GM15510 (cell line): ENCODE results near the gene DUOXA1.

Experiments used
- POLR2A ChIP-seq: IDR thresholded peaks from 3 replicates; pipeline ENCODE4 v1.6.1; 2011; ENCODE audit warnings: borderline replicate concordance; ENCODE audit not compliant: insufficient read length; ENCODE audit errors: extremely low read depth

DUOXA1 gene

GRCh38 chr15:45162771-45163507 is 33.3 kb upstream of the DUOXA1 start:
- no peak for TF ChIP-seq POLR2A

DNA sequence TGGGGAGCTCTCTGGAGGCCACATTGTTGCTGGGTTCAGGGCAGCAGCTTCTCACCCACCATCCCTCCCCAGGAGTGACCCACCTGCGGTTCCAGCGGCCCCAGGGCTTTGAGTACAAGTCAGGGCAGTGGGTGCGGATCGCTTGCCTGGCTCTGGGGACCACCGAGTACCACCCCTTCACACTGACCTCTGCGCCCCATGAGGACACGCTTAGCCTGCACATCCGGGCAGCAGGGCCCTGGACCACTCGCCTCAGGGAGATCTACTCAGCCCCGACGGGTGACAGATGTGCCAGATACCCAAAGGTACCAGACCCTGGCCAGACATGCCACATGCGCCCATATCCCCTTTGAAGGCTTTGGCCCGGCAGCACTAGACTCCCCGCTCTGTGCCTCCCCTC is 32.0 kb upstream of the DUOXA1 start:
- no peak for TF ChIP-seq POLR2A

DNA sequence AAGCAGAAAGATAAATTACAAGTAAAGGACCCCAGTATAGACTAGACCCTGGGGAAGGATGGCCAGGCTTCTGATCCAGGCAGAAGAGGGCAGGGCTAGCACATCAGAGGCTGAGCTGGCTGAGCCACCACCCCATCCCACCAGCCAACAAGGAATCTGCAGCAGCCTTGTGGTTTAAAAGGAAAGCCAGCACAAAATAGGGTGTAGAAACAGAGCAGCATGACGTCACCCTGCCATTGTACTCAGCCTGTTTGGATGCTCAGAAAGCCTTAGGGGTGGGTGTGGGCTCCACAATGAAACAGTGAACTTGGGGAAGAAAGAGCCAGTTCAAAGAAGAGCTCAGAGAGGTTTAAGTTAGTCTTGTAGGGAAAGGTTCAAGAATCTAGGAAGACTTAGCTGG is 28.3 kb upstream of the DUOXA1 start:
- TF ChIP-seq POLR2A = no peak

DNA sequence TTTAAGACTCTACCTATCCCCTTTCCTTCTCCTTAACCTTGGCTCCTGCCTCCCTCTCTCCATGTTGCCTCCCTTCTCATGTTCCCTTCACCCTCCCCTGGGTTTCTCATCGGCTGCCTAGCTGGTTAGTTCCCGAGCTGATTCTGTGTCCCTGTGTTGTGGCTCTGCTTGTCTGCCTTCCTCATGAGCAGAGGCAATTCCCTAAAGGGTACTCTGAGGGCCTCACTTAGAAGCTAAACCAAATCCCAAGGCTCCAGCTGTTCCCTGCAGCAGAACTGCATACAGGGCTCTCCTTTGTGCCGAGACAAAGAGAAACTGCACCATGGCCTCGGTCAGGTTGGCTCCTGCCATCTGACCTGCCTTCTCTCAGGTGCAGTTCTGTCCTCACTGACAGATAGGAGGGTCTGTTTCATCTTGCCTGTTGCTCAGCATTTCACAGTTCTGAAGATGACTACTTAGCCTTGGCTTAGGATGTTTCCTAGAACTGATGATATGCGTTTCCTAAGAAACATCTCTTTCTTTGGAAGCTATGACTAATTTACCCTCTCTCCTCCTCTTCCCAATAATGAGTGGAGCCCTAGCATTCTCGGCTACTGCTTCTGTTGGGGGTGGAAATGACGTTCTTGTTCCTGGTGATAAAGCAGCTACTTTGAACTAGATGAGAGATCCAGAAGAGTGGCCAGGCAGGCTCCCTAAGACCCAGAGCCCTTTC is 27.2 kb upstream of the DUOXA1 start:
- no peak for TF ChIP-seq POLR2A

DNA sequence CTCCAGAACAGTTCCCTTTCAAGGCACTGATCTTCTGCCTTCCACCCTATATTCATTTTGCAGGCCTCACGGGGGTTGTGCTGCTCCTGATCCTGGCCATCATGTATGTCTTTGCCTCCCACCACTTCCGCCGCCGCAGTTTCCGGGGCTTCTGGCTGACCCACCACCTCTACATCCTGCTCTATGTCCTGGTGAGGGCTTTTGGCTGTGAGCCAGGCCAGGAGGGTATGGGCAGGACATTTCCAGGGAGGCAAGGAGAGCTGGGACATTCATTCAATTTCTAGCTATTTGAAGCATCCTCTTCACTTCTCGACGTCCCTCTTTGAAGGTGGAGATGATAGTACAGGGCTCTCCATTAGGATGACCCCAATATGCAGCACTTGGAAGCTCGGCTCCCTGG is 26.1 kb upstream of the DUOXA1 start:
- TF ChIP-seq POLR2A = no peak

DNA sequence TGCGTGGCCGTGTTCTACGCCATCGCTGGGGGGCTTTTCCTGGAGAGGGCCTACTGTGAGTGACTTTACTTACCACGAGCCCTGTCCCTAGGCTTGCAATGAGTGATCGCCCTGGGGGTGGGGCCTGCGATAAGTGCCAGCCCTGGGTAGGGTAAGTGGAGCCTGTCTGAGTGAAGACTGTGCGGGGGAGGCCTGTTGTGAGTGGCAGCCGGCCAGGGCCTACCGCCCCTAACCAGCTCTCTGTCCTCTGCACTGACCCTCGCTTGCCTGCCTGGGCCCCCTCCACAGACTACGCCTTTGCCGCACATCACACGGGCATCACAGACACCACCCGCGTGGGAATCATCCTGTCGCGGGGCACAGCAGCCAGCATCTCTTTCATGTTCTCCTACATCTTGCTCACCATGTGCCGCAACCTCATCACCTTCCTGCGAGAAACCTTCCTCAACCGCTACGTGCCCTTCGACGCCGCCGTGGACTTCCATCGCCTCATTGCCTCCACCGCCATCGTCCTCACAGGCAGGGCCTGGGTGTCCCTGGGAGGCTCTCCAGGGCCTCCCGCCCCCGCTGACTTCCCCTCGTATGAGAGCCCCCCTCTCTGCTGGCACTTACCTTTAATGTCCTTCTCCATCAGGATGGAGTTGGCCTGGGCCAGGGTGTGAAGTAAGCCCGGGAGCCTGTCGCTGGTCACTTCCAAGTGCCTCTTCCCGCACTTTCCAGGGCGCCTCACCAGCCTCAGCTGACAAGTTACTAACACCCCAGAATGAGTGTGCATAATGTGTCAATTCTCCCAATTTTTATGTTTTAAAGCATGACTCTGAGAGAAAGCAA is 22.5 kb upstream of the DUOXA1 start:
- no peak for TF ChIP-seq POLR2A

DNA sequence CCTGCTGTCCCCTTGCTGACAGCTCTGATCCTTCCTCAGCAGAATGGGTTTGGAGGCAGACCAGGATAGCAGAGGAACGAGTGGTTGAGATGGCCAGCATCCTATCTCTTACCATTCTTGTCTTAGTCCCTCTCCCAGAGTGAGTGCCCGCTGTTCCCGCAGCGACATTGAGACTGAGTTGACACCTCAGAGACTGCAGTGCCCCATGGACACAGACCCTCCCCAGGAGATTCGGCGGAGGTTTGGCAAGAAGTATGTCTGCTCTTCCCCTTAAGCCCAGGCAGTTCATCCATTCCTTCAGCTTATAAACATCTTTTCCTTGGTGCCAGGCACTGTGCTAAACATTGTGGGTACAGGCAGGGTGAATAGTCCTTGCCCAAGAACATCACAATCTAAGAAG is 21.3 kb upstream of the DUOXA1 start:
- no peak for TF ChIP-seq POLR2A

DNA sequence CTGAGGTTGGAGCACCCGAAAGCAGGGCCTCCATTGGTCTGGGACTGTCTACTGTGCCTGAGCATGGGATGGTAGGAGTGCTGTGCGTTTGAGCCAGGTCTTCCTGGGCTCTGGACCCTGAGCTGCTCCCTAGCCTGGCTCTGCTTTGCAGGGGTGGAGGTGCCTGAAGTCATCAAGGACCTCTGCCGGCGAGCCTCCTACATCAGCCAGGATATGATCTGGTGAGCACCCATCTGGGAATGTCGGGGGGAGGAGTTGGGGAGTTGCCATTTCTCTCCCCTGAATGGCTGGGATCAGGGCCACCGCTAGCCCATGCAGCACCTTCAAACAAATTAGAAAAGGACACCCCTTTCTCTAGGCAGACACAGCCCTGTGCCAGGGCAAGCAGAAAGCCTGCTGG is 20.8 kb upstream of the DUOXA1 start:
- no peak for TF ChIP-seq POLR2A

GRCh38 chr15:45149060-45149459 is 19.4 kb upstream of the DUOXA1 start:
- TF ChIP-seq POLR2A = no peak

GRCh38 chr15:45148076-45149059 is 18.7 kb upstream of the DUOXA1 start:
- no peak for TF ChIP-seq POLR2A

DNA sequence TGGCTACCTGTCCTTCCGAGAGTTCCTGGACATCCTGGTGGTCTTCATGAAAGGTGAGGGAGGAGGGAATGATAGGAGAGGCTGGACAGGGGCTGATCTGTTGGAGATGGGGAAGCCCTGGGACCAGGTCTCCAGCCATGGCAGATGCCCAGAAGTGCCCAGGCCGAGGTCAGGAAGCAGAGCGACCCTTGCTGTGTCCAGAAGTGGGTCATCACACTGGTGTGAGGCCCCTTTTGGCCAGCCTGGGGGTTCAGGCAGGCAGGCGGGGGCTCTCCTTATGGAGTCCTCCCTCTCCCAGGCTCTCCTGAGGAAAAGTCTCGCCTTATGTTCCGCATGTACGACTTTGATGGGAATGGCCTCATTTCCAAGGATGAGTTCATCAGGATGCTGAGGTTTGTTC is 17.9 kb upstream of the DUOXA1 start:
- TF ChIP-seq POLR2A = no peak

- no peak for TF ChIP-seq POLR2A
Measured at GRCh38 chr15:45146405-45146804, 16.7 kb upstream of the DUOXA1 start.

- no peak for TF ChIP-seq POLR2A
Measured at GRCh38 chr15:45144775-45145174, 15.1 kb upstream of the DUOXA1 start.

- TF ChIP-seq POLR2A = no peak
Measured at GRCh38 chr15:45143946-45144345, 14.3 kb upstream of the DUOXA1 start.
